ENCODE data around the gene UPK3B.
"Not testable (repeated sequence)": the region's sequence is repeated elsewhere in the genome, so short reads cannot be mapped to it uniquely, and the experiment has no call there.

The UPK3B gene

GRCh38 chr7:76509931-76510877 lies at the start of gene UPK3B:
Gene UPK3B (plus strand): TSS chr7:76510552. CDS start chr7:76510653, 101 bp downstream.
- no peak for DNase-seq

GRCh38 chr7:76460767-76461166 lies 49.6 kb upstream of the UPK3B start:
- DNase-seq, result not testable (repeated sequence)

GRCh38 chr7:76461464-76462101 lies 48.8 kb upstream of the UPK3B start, which contains the start of gene DTX2:
Gene DTX2 (plus strand): TSS chr7:76461709. CDS start chr7:76480510, 18,801 bp downstream.
- DNase-seq, result peak; percentile 50

GRCh38 chr7:76462271-76462882 lies 48.0 kb upstream of the UPK3B start:
- DNase-seq, result not testable (repeated sequence)

GRCh38 chr7:76464959-76465358 lies 45.4 kb upstream of the UPK3B start:
- DNase-seq, result not testable (repeated sequence)

- DNase-seq, result not testable (repeated sequence)
Measured at GRCh38 chr7:76465950-76466349, 44.4 kb upstream of the UPK3B start.

- DNase-seq, result not testable (repeated sequence)
Measured at GRCh38 chr7:76467743-76468404, 42.5 kb upstream of the UPK3B start.

GRCh38 chr7:76471556-76472221 lies 38.7 kb upstream of the UPK3B start:
- DNase-seq, result not testable (repeated sequence)

GRCh38 chr7:76473097-76473496 lies 37.3 kb upstream of the UPK3B start:
- not testable (repeated sequence) for DNase-seq

GRCh38 chr7:76476280-76476679 lies 34.1 kb upstream of the UPK3B start:
- not testable (repeated sequence) for DNase-seq

GRCh38 chr7:76476742-76477474 lies 33.4 kb upstream of the UPK3B start:
- not testable (repeated sequence) for DNase-seq

GRCh38 chr7:76479628-76480027 lies 30.7 kb upstream of the UPK3B start:
- DNase-seq, result not testable (repeated sequence)

GRCh38 chr7:76480403-76481253 lies 29.7 kb upstream of the UPK3B start:
- not testable (repeated sequence) for DNase-seq

- DNase-seq, result not testable (repeated sequence)
Measured at GRCh38 chr7:76482660-76483059, 27.7 kb upstream of the UPK3B start.

GRCh38 chr7:76483081-76483480 lies 27.3 kb upstream of the UPK3B start:
- DNase-seq, result not testable (repeated sequence)

GRCh38 chr7:76484456-76484855 lies 25.9 kb upstream of the UPK3B start:
- not testable (repeated sequence) for DNase-seq

GRCh38 chr7:76485822-76486610 lies 24.3 kb upstream of the UPK3B start:
- not testable (repeated sequence) for DNase-seq

GRCh38 chr7:76486618-76487017 lies 23.7 kb upstream of the UPK3B start:
- peak; percentile 43 for DNase-seq

- DNase-seq, result not testable (repeated sequence)
Measured at GRCh38 chr7:76487969-76488368, 22.4 kb upstream of the UPK3B start.

All from activated naive CD4-positive, alpha-beta T cell treated with anti-CD3 and anti-CD28 coated beads, Interleukin-2, amount 50 U/mL, for 16 hours (primary cell).